Dermis microvascular lymphatic vessel endothelial cell (primary cell): Measurements from ENCODE around the gene LRRC8C. TPM values are rescaled to one million over a fixed set of nuclear protein-coding genes. Genes with fewer than 3 reads are reported as not detected.
A peak's percentile ranks its signal among the peaks of the same experiment; 100 is the strongest.

Experiments used
- DNase-seq, 2 donors: peaks; one replicate each; pipeline versions ENCODE4 v3.0.0 to v3.0.0-alpha.2; 2010; ENCODE audit warnings: low read depth in 2 of 2
- total RNA-seq: library from RNA; depleted of rRNA; stranded (reverse); fragments of >200 nt; gene quantifications from 2 replicates; pipeline ENCODE4 v1.2.1, GENCODE V29; 2014

LRRC8C gene
- total RNA-seq, 1 donor from 2014 or later = 13.7 TPM

- DNase-seq = peak; percentile 63 to 94
These were observed 130.1 kb downstream of the LRRC8C start for GRCh38 chr1:89762779-89763648.

- no peak for DNase-seq
These were observed 130.7 kb downstream of the LRRC8C start for GRCh38 chr1:89763649-89763986.

- no peak for DNase-seq
These were observed 132.9 kb downstream of the LRRC8C start for GRCh38 chr1:89765774-89766173.

- DNase-seq = no peak
These were observed 134.7 kb downstream of the LRRC8C start for GRCh38 chr1:89767618-89768017.

Other genes with a start within 250 kb of the LRRC8C start
- gene LRRC8B, start 108.3 kb upstream of the LRRC8C start, total RNA-seq = 2.1 and 2.3 TPM in 2 replicates
- gene LRRC8D, start 187.9 kb downstream of the LRRC8C start, total RNA-seq = 8.3 and 10.0 TPM in 2 replicates